K562 (cell line): Measurements from ENCODE around the gene SULT1B1. TPM values are rescaled to one million over a fixed set of nuclear protein-coding genes. Genes with fewer than 3 reads are reported as not detected.

Source experiments
- ATAC-seq: fragments of 200-7000 bp; cut with Tn5 transposase; 3 replicates; pipeline ENCODE4 v1.9.1; 2020; ENCODE audit warnings: moderate library complexity
- BruUV-seq: library from RNA; stranded (reverse); fragments of 400-500 nt; replicated peaks from 2 replicates; lab custom pipeline; 2021; lab: Mats Ljungman, UMichigan
- CTCF ChIA-PET: fragments of 300-600 bp; formaldehyde crosslinking; extraction: SDS; loops from one replicate; lab custom pipeline; 2021; ENCODE audit warnings: low intra/inter-chr PET ratio; lab: Yijun Ruan, JAX
- POLR2A ChIA-PET: fragments of 300-600, 350-650 bp; sonication (Branson Sonifier 250); formaldehyde crosslinking; extraction: SDS; loops from one replicate; lab custom pipeline; 2021; ENCODE audit warnings: antibody characterized with exemption, inconsistent platforms; lab: Yijun Ruan, JAX
- DNase-seq, 4 experiments: peaks; one replicate each; pipeline versions ENCODE4 v3.0.0 to v3.0.0-alpha.2; 2011 to 2018; ENCODE audit warnings: low spot score in 3 of 4, mixed read lengths in 3 of 4; ENCODE audit errors: extremely low read depth in 1 of 4
- FAIRE-seq: peaks from 2 replicates; lab custom pipeline; 2011; peaks lifted over from hg19 to GRCh38; lab: Jason Lieb, UNC
- H2AFZ ChIP-seq: 2 replicates; pipeline ENCODE4 v1.6.0; 2011; ENCODE audit warnings: low read depth, low read length, control low read depth, inconsistent platforms
- H3K27ac ChIP-seq: fragments of 200-600 bp; 3 replicates; pipeline ENCODE4 v1.8.0; 2011; ENCODE audit warnings: low read depth, mild to moderate bottlenecking, control low read depth, inconsistent platforms, low read length, moderate library complexity, mixed read lengths; ENCODE audit errors: extremely low read depth
- H3K27me3 ChIP-seq, 2 experiments: fragments of 300-600 bp in 1 of 2; 2 replicates in 1 of 2; 3 replicates in 1 of 2; pipeline versions ENCODE4 v1.6.0 to v1.8.0; 2011; ENCODE audit warnings: inconsistent platforms in 2 of 2, low read length in 2 of 2, mild to moderate bottlenecking in 1 of 2, mixed read lengths in 1 of 2, moderate library complexity in 1 of 2; ENCODE audit not compliant: control insufficient read depth in 2 of 2, insufficient read depth in 2 of 2
- H3K36me3 ChIP-seq: fragments of 300-600 bp; 3 replicates; pipeline ENCODE4 v1.8.0; 2011; ENCODE audit warnings: mild to moderate bottlenecking, low read length, inconsistent platforms; ENCODE audit not compliant: control insufficient read depth, insufficient read depth
- H3K4me1 ChIP-seq, 2 experiments: fragments of 200-600 bp in 1 of 2; replicated peaks in 1 of 2; 2 replicates in 1 of 2; 3 replicates in 1 of 2; pipeline versions ENCODE4 v1.5.1 to v1.8.0; 2011; ENCODE audit warnings: inconsistent platforms in 2 of 2, low read length in 2 of 2, mild to moderate bottlenecking in 1 of 2, mixed read lengths in 1 of 2, moderate library complexity in 1 of 2; ENCODE audit not compliant: control insufficient read depth in 2 of 2, insufficient read depth in 2 of 2
- H3K4me2 ChIP-seq: 2 replicates; pipeline ENCODE4 v1.6.1; 2011; ENCODE audit warnings: low read length, control low read depth, inconsistent platforms, mixed read lengths; ENCODE audit not compliant: insufficient read depth
- H3K4me3 ChIP-seq: fragments of 200-600 bp; sonication (generic), shearing (Covaris generic); 2 replicates; pipeline ENCODE4 v1.5.1; 2016; ENCODE audit warnings: control low read depth, inconsistent platforms
- H3K79me2 ChIP-seq: fragments of 200-600 bp; 3 replicates; pipeline ENCODE4 v1.8.0; 2011; ENCODE audit warnings: low read length, inconsistent platforms; ENCODE audit not compliant: control insufficient read depth, insufficient read depth
- H3K9ac ChIP-seq, 2 experiments: 2 replicates each; pipeline versions ENCODE4 v1.6.0 to v1.6.1; 2011; ENCODE audit warnings: low read depth in 2 of 2, low read length in 2 of 2, control low read depth in 1 of 2, inconsistent platforms in 1 of 2, mild to moderate bottlenecking in 1 of 2, mixed read lengths in 1 of 2; ENCODE audit not compliant: insufficient read depth in 1 of 2
- H3K9me1 ChIP-seq: one replicate; pipeline ENCODE4 v1.6.0; 2011; ENCODE audit warnings: inconsistent platforms, mild to moderate bottlenecking, low read length, moderate library complexity; ENCODE audit not compliant: control insufficient read depth, insufficient read depth
- H3K9me3 ChIP-seq: replicated peaks from 2 replicates; pipeline ENCODE4 v1.5.1; 2011; ENCODE audit warnings: low read depth, low read length, inconsistent platforms; ENCODE audit not compliant: control insufficient read depth, insufficient read depth
- H4K20me1 ChIP-seq: replicated peaks from 2 replicates; pipeline ENCODE4 v1.6.1; 2011; ENCODE audit warnings: low read length, inconsistent platforms, mixed read lengths; ENCODE audit not compliant: control insufficient read depth, insufficient read depth
- ARHGAP35 ChIP-seq: fragments of 450-650 bp; IDR thresholded peaks from 2 replicates; pipeline ENCODE4 v1.6.1; 2018; ENCODE audit not compliant: partially characterized antibody
- ASH1L ChIP-seq: fragments of 450-650 bp; IDR thresholded peaks from 2 replicates; pipeline ENCODE4 v1.6.1; 2018; ENCODE audit warnings: borderline replicate concordance, mild to moderate bottlenecking, low read depth; ENCODE audit not compliant: partially characterized antibody
- CBX2 ChIP-seq: fragments of 200-600 bp; sonication (generic); IDR thresholded peaks from one replicate; pipeline ENCODE4 v1.6.1; 2012; ENCODE audit warnings: mild to moderate bottlenecking, low read length, inconsistent platforms; ENCODE audit not compliant: insufficient read depth, poor library complexity, severe bottlenecking
- CBX3 ChIP-seq, 2 experiments: IDR thresholded peaks; 1 replicate in 1 of 2; 2 replicates in 1 of 2; pipeline ENCODE4 v1.6.1; 2012; ENCODE audit warnings: inconsistent platforms in 2 of 2, low read length in 2 of 2, borderline replicate concordance in 1 of 2, control low read depth in 1 of 2
- CCAR2 ChIP-seq: fragments of 200-400 bp; formaldehyde crosslinking; IDR thresholded peaks from 2 replicates; pipeline ENCODE4 v1.6.1; 2017; ENCODE audit warnings: mild to moderate bottlenecking, low read depth, low read length
- CREB1 ChIP-seq, 2 experiments: sonication (generic) in 1 of 2; formaldehyde crosslinking in 1 of 2; IDR thresholded peaks; 2 replicates each; pipeline versions ENCODE4 v1.6.1 to v1.8.0; 2012 to 2022; ENCODE audit warnings: inconsistent platforms in 1 of 2, mild to moderate bottlenecking in 1 of 2, missing genetic modification reagents in 1 of 2, moderate library complexity in 1 of 2
- ESRRA ChIP-seq: fragments of 450-650 bp; IDR thresholded peaks from 2 replicates; pipeline ENCODE4 v1.6.1; 2014; ENCODE audit warnings: low read depth, mild to moderate bottlenecking, moderate library complexity, borderline replicate concordance
- HMG20A ChIP-seq: fragments of 450-650 bp; formaldehyde crosslinking; conservative IDR thresholded peaks from 2 replicates; pipeline ENCODE4 v1.4.0; 2020; ENCODE audit warnings: mild to moderate bottlenecking, mixed read lengths
- KAT7 ChIP-seq: sonication (generic); formaldehyde crosslinking; IDR thresholded peaks from 2 replicates; pipeline ENCODE4 v1.8.0; 2022; ENCODE audit warnings: missing genetic modification reagents, mild to moderate bottlenecking, borderline replicate concordance
- NFIX ChIP-seq: fragments of 250-450 bp; sonication (Bioruptor Pico); IDR thresholded peaks from 2 replicates; pipeline ENCODE4 v1.4.0; 2020; ENCODE audit warnings: low read depth, mild to moderate bottlenecking, moderate library complexity
- PHTF2 ChIP-seq: fragments of 250-450 bp; sonication (Bioruptor Pico); IDR thresholded peaks from 2 replicates; pipeline ENCODE4 v1.5.0; 2021; ENCODE audit warnings: mild to moderate bottlenecking
- SETDB1 ChIP-seq: IDR thresholded peaks from one replicate; pipeline ENCODE4 v1.6.1; 2012; ENCODE audit warnings: low read length, control low read depth, inconsistent platforms
- ZNF717 ChIP-seq: fragments of 250-450 bp; sonication (Bioruptor Pico); IDR thresholded peaks from 2 replicates; pipeline ENCODE4 v1.5.0; 2021
- WGBS: fragments of 100-300 bp; shearing (Covaris generic); methylation state at CpG from one replicate; pipeline ENCODE4 v1.1.6; 2016; ENCODE audit warnings: low coverage, mixed read lengths; ENCODE audit not compliant: insufficient coverage; ENCODE audit errors: missing lambda C conversion rate; 5-methylcytosine and 5-hydroxymethylcytosine counted together
- in situ Hi-C: fragments of 300-500 bp; cut with MboI; formaldehyde crosslinking; loops from 4 replicates; pipeline ENCODE4 v1.15.0; 2018; ENCODE audit warnings: inconsistent platforms, mixed read lengths
- intact Hi-C: fragments of 100-400 bp; cut with micrococcal nuclease; formaldehyde crosslinking; loops from 2 replicates; pipeline ENCODE4 v1.14.2; 2022
- polyA plus RNA-seq, 8 experiments: library from polyadenylated mRNA; depleted of rRNA in 4 of 8; stranded (reverse) in 5 of 8; unstranded in 3 of 8; fragments of >200 nt; fragmentation: Nextera tagmentation in 2 of 8; fragmentation: Illumina TruSeq in 1 of 8; extraction: Ambion mirVana in 2 of 8; extraction: Trizol in 1 of 8; gene quantifications; 2 replicates each; pipeline versions ENCODE4 v1.2.1 to v1.2.3, GENCODE V29; 2011 to 2014; ENCODE audit warnings: inconsistent platforms in 1 of 8, missing spikeins in 1 of 8
- total RNA-seq, 7 experiments: library from RNA; depleted of rRNA in 6 of 7; stranded (reverse); fragments of >200 nt in 6 of 7; fragmentation: Illumina TruSeq in 2 of 7; extraction: Trizol in 2 of 7; gene quantifications; 2 replicates each; pipeline versions ENCODE4 v1.2.1 to v1.2.3, GENCODE V29; 2011 to 2021; ENCODE audit warnings: low replicate concordance in 1 of 7
- TF ChIP-seq, protein P1 (sequence below), 2 experiments: fragments of 450-650 bp; formaldehyde crosslinking in 1 of 2; IDR thresholded peaks; 2 replicates each; pipeline versions ENCODE4 v1.4.0 to v1.6.1; 2014 to 2020; ENCODE audit warnings: mild to moderate bottlenecking in 2 of 2, borderline replicate concordance in 1 of 2, low read depth in 1 of 2
- TF ChIP-seq, protein P2 (sequence below): fragments of 250-450 bp; sonication (Bioruptor Pico); IDR thresholded peaks from 2 replicates; pipeline ENCODE4 v1.5.0; 2021

SULT1B1 gene
- total and polyA plus RNA-seq, 9 of the 15 experiments (the other 6 are each of a cell fraction or from before 2014, with no cell fraction given), result under 0.01 TPM; not detected in 8

DNA sequence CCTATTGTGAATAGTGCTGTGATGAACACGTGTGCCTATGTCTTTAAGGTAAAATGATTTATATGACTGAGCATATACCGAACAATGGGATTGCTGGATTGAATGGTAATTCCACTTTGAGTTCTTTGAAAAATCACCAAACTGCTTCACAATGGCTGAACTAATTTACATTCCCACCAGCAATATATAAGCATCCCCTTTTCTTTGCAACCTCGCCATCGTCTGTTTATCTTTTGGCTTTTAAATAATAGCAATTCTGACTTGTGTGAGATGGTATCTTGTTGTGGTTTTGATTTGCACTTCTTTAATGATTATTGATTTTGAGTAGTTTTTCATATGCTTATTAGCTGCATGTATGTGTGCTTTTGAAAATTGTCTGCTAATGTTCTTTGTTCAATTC lies 75.6 kb downstream of the SULT1B1 start:
- intact Hi-C loops, result no loop called here
- CTCF ChIA-PET, result no interaction called here
- H3K79me2 ChIP-seq, result no peaks in the 10 kb centered on the region
- POLR2A ChIA-PET, result no interaction called here
- H3K4me1 ChIP-seq, result no peaks in the 10 kb centered on the region
- H3K4me2 ChIP-seq, result no peak overlapping the region
- H4K20me1 ChIP-seq, result no peaks in the 10 kb centered on the region
- no peak overlapping the region for H3K9ac ChIP-seq
- no peaks in the 10 kb centered on the region for H3K27me3 ChIP-seq
- WGBS, result 3% methylated on average over 4 of the region's 4 CpGs
- in situ Hi-C loops, result loop anchor here (25.0 kb wide), 1 partner anchor 827 kb away; the partner anchor contains the start of gene AMTN
- no peak for ATAC-seq
- no peak for DNase-seq
- no peak for TF ChIP-seq ZNF717 (CRISPR knock-in tag)
- TF ChIP-seq PHTF2 (CRISPR knock-in tag), result no peak
- TF ChIP-seq NFIX (CRISPR knock-in tag), result no peak
- no peak for TF ChIP-seq CBX3 (IDR thresholded peaks at IDR 0.05; ENCODE audit: borderline replicate concordance in 1 of 2, low read length in 2 of 2)
- TF ChIP-seq ARHGAP35, result no peak
- no peak for TF ChIP-seq CBX2
- TF ChIP-seq, protein P1, sequence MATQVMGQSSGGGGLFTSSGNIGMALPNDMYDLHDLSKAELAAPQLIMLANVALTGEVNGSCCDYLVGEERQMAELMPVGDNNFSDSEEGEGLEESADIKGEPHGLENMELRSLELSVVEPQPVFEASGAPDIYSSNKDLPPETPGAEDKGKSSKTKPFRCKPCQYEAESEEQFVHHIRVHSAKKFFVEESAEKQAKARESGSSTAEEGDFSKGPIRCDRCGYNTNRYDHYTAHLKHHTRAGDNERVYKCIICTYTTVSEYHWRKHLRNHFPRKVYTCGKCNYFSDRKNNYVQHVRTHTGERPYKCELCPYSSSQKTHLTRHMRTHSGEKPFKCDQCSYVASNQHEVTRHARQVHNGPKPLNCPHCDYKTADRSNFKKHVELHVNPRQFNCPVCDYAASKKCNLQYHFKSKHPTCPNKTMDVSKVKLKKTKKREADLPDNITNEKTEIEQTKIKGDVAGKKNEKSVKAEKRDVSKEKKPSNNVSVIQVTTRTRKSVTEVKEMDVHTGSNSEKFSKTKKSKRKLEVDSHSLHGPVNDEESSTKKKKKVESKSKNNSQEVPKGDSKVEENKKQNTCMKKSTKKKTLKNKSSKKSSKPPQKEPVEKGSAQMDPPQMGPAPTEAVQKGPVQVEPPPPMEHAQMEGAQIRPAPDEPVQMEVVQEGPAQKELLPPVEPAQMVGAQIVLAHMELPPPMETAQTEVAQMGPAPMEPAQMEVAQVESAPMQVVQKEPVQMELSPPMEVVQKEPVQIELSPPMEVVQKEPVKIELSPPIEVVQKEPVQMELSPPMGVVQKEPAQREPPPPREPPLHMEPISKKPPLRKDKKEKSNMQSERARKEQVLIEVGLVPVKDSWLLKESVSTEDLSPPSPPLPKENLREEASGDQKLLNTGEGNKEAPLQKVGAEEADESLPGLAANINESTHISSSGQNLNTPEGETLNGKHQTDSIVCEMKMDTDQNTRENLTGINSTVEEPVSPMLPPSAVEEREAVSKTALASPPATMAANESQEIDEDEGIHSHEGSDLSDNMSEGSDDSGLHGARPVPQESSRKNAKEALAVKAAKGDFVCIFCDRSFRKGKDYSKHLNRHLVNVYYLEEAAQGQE (IDR thresholded peaks at IDR 0.05; ENCODE audit: borderline replicate concordance), result no peak
- TF ChIP-seq, protein P1 (CRISPR knock-in tag; IDR thresholded peaks at IDR 0.05; ENCODE audit: low read depth), result no peak
- no peak for TF ChIP-seq CREB1 (IDR thresholded peaks at IDR 0.05)
- no peak for TF ChIP-seq CREB1 (CRISPR knock-in tag; IDR thresholded peaks at IDR 0.05)
- TF ChIP-seq ASH1L, result no peak
- TF ChIP-seq ESRRA, result no peak
- TF ChIP-seq SETDB1, result no peak
- no peak for TF ChIP-seq CCAR2
- no peak for TF ChIP-seq KAT7 (CRISPR knock-in tag)
- no peak for TF ChIP-seq HMG20A (CRISPR knock-in tag)
- TF ChIP-seq, protein P2, sequence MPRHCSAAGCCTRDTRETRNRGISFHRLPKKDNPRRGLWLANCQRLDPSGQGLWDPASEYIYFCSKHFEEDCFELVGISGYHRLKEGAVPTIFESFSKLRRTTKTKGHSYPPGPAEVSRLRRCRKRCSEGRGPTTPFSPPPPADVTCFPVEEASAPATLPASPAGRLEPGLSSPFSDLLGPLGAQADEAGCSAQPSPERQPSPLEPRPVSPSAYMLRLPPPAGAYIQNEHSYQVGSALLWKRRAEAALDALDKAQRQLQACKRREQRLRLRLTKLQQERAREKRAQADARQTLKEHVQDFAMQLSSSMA (CRISPR knock-in tag), result no peak
- FAIRE-seq, result no peak
- no peak overlapping the region for H3K4me3 ChIP-seq
- H3K36me3 ChIP-seq, result no peaks in the 10 kb centered on the region
- no peaks in the 10 kb centered on the region for H3K9me3 ChIP-seq
- BruUV-seq, result no TSS peak
- no peak overlapping the region for H3K27ac ChIP-seq
- H2AFZ ChIP-seq, result no peak overlapping the region
- H3K9me1 ChIP-seq, result no peaks in the 10 kb centered on the region
